SU-DHL-6 (cell line): ENCODE measurements around the gene DAAM2.

Source experiments
- EZH2phosphoT487 ChIP-seq: fragments of 200-600 bp; sonication (generic), shearing (Covaris generic); conservative IDR thresholded peaks from 2 replicates; pipeline ENCODE4 v1.6.1; 2018; ENCODE audit warnings: mild to moderate bottlenecking, antibody characterized with exemption, low read length, moderate library complexity, mixed read lengths
- TF ChIP-seq, protein P1 (sequence below): fragments of 200-600 bp; sonication (generic); IDR thresholded peaks from one replicate; pipeline ENCODE4 v1.5.1; 2017; ENCODE audit warnings: antibody characterized with exemption, mild to moderate bottlenecking, low read length, moderate library complexity; ENCODE audit not compliant: insufficient read depth, poor library complexity, severe bottlenecking

DNA sequence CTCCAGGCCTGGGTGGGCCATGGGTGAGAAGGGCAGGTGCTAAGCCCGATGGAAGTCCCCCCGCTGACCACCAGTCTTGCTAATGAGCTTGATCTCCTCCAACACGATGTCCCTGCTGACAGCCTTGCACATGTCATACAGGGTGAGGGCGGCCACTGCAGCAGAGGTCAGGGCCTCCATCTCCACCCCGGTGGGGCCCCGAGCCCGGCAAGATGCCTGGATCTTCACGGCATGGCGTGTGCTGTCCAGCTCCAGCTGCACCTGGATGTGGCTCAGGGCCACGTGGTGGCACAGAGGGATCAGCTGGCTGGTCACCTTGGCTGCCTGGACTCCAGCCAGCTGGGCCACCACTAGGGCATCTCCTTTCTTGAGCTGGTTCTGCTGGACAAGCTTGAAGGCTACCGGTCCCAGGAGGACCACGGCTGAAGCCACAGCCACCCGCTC lies 114.2 kb downstream of the DAAM2 start:
- TF ChIP-seq, protein P1, sequence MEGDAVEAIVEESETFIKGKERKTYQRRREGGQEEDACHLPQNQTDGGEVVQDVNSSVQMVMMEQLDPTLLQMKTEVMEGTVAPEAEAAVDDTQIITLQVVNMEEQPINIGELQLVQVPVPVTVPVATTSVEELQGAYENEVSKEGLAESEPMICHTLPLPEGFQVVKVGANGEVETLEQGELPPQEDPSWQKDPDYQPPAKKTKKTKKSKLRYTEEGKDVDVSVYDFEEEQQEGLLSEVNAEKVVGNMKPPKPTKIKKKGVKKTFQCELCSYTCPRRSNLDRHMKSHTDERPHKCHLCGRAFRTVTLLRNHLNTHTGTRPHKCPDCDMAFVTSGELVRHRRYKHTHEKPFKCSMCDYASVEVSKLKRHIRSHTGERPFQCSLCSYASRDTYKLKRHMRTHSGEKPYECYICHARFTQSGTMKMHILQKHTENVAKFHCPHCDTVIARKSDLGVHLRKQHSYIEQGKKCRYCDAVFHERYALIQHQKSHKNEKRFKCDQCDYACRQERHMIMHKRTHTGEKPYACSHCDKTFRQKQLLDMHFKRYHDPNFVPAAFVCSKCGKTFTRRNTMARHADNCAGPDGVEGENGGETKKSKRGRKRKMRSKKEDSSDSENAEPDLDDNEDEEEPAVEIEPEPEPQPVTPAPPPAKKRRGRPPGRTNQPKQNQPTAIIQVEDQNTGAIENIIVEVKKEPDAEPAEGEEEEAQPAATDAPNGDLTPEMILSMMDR: no peak
- TF ChIP-seq EZH2phosphoT487: no peak
